HG02981 (cell line): ENCODE measurements around the gene TBC1D8.
A peak's percentile ranks its signal among the peaks of the same experiment; 100 is the strongest.

ENCODE experiments used
- ATAC-seq: cut with Tn5 transposase; IDR thresholded peaks from one replicate; pipeline ENCODE4 v1.9.1; 2021; ENCODE audit warnings: mild to moderate bottlenecking, moderate library complexity; ENCODE audit not compliant: unreplicated experiment

TBC1D8 gene

DNA sequence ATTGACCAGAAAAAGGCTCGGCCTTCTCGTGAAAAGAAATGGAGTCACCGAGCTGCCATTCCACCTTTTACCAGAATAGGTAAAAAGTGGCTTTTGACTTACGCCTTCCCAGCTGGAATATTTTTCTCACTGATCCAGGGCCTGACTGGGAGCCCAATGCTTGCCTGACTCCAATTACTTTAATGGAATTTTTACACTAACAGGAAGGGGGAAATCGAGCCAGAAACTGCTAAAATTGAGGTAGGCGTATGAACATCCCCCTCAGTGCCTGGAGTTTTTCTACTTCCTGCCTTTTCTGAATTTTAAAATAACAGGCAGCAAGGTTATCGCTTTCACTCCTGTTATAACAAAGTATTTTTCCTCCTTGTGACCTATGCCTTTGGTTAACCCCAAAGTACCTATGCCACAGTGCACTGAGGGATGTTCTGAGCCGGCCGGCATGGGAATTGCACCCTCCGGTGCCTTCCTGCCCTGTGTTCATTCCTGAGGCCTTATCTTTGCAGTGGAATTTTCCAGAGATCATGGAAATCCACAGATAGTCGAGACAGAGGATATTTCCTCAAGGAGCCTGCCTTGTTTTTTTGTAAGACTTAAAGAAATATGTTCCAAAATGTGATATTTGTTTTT, 167.4 kb downstream of the TBC1D8 start:
- ATAC-seq: no peak

DNA sequence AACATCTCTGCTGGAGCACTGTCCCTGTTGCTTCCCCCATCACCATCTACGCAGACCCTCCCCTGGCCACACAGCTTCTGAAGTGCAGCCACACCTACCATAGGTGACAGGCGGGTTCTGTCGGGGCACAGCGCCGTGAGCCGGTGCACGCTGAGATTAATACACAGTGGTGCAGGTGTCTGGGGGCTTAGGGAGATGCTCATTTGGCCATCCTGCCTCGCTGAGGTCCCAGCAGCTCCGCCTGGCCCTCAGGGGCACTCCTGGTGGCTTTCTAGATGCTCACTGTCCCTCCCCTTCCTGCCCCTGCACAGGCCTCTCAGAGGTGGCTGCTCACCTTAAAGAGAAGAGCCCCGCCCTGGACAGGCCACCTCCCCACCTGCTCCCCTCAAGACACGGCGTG, 168.0 kb downstream of the TBC1D8 start:
- ATAC-seq: no peak

DNA sequence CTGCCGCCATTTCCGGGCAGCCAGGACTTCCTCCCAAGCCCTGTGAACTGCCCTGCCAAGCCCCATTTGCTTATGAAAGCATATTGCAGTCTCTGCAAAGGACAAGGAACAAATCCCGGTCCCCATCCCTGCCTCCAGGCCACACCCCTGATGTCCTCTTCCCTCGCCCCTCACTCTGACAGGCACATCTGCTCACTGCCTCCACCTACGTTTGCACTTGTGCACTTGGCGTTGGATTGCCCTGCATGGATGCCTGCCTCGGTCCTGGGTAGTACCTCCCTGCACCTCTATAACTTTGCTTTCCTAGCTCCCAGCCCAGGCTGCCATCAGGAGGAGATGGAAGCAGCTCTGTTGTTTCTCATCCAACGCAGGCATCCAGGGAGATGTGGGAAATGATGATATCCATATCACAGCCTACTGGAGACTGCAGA, 168.7 kb downstream of the TBC1D8 start:
- ATAC-seq: no peak

DNA sequence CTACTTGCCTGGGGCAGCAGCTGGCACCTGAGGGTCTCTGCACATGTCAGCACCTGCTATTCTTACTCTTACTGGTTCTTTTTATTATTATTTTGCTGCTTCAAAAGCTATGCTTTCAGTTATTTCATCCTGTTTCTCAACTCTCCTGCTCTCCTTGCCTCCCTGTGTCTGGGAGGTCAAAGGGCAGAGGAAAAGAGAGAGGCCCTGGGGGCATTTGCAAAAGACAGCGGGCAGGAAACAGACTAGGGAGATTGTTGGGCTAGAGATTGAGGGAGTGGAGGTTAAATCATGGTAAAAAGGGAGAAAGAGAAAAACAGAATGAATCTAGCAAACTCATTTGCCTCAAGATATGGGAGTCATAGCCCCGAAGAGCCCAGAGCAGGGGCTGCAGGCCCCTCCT, 170.2 kb downstream of the TBC1D8 start:
- ATAC-seq: no peak

DNA sequence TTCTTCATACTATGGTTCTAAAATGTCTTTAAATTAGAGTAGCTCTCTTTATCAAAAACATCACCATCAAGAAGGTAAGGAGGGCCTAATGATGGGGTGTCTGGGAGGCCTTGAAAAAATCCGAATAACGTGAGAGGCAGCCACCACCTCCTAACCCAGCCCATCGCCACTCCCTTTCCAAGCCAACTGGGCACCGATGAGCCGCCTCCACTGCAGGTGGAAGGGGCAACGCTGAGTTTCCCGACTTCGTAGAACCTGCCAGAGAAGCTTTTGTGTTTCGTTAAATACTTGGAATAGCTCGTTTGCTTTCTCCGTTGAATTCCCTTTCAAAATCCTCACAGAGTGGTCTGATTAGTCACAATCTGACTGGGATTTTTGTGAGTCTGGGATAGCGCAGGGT, 171.1 kb downstream of the TBC1D8 start:
- ATAC-seq: no peak

DNA sequence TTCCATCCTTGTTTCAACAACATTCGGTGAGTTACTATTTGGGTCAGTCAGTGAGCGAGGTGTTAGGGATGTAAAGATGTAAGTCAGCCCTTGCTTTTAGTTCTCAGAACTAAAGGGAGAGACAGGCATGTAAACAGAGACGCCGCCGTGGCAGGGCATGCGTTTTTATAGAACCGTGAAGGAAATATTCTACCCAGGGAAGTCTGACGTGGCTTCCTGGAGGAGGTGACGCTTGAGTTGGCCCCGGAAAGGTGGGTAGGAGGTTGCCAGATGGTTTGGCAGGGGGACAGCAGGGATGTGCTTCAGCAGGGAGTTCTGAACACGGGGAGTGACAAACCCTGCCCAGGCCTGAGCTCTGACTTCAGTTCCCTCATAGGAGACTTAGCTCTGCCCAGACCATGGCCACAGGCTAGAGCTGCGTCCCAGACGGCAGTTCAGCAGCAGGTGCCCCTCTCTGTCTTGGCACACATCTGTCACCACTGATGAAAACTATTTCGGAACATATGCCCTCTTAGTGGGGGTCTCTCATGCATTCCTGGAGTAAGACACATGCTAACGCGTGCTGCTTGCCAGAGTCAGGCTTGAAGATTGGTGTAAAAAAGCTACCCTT, 172.5 kb downstream of the TBC1D8 start:
- ATAC-seq: no peak

DNA sequence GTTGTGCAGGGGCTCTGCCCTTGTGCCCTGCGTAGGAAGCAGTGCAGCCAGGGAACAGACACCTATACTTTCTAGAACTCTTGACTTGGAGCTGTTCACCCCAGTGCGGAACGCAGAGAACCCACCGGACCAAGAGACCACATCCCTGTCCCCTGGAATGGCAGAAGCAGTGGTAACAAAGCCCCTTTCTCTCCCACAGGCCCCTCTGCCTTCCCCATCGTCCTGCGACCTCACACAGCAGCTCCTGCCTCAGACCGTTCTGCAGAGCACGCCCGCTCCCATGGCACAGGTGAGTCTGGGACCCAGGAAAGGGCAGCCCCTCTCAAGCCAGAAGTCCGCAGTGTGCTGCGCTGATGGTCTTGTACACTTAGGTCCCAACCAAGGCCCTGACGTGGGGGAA, 173.7 kb downstream of the TBC1D8 start:
- ATAC-seq: no peak

DNA sequence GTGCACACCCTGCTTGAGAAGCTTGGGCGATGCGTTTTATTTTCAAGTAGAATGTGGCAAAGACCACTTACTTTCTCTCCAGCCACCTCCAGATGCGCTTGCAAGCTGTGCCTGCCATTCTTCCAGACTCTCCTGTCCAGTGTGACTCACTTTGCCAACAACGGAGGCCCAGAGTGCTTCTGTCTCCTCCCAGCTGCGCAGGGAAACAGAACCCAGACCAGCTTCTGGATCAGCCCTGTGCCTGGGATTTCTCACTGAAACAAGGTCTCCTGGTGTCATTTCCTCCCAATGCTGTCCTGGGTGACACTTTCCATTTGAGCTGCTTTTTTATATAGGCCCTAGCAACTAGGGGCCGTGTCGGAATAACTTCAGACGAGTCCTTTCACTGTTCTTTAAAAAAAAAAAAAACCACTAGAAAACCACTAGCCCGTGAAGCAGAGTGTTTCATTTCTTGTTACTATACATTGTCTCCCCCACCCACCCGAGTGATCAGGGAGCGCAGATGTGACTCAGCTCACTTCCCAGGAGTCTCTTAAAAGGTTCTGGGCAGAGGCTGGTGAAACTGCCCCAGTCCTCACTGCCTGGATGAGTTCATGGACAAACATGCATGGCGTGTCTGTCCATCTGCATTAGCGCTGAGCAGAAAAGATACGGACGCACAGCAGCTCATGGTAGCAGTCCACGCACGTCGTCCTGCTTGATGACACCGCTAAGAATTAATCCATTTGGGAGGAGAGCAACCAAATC, 174.4 kb downstream of the TBC1D8 start:
- ATAC-seq: peak; percentile 61

DNA sequence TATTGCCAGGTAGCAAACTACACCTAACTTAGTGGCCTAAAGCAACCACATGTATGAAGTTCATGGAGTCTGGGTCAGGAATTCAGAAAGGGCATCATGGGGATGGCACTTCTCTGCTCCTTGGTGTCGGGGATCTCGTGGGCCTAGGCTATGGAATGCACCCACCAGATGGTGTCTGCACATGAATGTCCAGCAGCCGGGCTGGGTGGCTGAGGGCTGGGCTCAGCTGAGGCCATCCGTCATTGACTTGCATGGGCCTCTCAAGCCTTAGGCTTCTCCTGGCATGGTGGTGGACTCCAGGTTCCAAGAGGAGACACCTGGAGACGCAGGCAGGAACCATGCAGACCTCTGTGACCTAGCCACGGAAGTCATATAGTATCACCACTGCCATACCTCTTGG, 175.1 kb downstream of the TBC1D8 start:
- no peak for ATAC-seq

DNA sequence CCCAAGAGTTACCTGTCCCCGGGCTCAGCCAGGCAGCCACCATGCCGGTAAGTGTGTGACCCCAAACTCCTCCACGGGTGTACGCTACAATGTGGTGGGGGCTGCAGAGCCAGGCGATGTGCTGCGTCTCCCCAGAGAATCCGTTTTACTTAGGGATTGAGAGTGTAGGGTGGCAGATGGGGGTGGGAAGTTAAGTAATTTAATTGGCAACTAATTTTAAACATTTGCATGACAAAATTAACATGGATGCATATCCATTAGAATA, 175.7 kb downstream of the TBC1D8 start:
- no peak for ATAC-seq

DNA sequence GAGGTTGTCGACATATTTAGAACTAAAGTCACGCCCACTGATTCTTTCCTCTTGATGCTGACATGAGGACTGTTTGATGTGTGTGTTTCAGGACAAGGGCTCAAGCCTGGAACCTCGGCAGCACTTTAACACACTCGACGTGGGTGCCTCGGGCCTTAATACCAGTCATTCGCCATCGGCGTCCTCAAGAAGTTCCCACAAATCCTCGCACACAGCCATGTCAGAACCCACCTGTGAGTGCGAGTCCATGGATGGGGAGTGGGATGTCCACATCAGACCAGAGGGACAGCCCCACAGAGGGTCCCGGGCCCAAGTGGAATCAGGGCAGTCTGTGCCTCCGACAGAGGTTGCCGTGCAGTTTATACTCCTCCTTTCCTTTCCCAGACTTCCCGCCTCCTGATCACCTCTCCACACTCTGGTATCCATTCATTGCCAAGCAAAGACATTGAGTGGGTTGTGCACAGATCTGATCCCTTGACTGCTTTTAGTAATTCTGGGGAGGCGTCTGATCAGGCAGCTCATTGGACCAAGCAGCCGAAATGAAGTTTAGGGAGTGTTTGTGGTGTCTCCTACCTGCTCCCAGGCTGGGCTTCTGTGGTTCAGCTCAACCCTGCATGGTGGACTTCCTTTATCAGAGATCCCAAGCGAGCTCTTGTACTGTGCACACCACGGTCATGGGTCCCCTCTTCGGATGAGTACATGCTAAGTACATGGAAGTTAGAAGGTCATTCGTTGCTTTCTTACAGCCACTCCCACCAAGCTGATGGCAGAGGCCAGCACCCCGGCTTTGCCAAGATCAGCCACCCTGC, 176.3 kb downstream of the TBC1D8 start:
- no peak for ATAC-seq

DNA sequence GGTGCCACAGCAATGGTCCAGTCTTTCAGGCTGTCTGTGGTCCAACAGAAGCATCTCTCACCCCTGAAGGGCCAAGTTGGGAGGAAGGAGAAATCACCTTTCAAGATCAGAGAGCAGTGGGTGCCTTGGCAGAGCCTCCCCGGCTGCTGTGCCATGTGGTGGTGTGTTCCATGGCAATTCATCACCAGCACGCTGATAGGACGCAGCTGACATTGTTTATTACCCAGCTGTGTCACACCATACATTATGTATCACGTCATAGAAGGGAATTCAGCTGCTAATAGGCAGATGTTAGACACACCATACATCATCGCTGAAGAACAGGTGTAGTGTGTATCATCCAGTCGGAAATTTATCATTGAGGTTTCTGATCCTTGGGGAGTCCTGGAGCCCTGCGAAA, 178.7 kb downstream of the TBC1D8 start:
- no peak for ATAC-seq

DNA sequence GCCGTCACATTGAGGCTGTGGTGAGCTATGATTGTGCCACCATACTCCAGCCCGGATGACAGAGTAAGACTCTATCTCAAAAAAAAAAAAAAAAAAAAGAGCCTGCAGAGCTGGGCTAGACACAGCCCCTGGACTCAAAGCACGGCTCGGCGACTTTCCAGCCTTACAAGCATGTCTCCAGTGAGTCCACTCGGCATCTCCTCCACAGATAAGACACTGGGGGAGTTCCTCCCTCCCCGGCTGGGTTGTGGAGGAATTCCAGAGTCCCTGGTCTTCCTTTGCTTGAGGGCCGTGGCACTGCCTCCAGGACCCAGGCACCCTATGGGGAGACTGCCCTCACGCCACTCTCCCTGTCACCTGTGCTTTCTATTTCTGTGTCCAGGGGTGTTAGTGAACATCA, 180.0 kb downstream of the TBC1D8 start:
- no peak for ATAC-seq

DNA sequence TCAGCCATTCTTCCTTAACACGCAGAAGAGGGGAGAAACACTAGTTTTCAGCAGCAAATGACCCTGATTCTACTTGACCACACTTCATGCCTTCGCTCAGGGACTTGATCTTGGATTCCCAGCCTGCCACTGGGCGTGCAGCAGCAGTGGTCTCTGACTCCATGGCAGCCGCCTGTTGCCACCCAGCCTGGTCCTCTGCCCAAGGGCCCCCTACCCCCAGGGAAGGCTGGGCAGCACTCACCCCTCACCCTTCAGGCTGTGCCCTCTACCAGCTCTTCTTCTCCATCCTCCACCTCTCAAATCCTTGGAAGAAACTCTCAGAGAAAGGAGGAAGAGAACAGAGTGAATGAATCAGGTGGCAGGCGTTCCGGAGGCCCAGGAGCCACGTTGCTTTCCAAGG, 181.2 kb downstream of the TBC1D8 start:
- ATAC-seq: no peak

DNA sequence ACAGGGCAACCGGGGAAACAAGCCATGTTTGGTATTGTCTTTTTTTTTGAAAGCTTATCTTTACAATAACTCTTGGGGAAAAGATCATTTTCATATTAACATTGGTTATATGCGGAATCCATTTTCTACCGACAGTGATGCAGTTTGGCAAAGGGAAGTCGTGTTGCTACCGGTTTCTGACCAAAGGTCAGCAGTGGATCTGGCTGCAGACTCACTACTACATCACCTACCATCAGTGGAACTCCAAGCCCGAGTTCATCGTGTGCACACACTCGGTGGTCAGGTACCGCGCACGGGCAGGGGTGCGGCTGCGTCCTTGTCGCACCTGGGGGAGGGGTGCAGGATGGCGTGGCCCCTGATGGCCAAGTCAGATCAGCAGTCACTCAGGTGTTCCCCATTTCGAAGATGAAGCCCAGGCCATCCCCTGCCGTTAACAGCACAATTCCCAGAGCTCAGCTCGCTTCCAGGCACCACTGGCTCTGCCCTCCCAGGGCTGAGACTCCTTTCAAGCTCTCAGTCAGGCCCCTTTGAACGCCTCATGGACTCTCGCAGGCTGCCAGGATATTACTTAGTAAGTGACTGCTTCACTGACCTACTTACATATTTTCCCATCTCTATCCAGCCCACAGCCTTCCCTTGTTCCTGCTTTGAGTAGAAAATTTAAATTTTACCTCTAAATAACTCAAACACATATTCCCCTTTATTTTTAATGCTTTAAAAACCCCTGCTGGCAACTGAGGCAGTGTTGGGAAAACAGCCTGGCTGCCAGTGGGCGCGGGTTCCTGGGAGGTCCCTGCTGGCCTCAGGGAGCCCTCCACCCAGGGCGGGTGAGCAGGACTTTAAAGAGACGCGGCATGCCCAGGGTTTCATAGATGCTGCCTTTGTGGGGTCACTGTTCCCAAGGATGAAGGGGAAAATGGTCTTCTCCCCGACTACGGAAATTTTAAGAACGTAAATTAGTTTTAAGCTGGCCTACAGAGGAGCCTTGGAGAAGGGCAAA, 182.7 kb downstream of the TBC1D8 start:
- no peak for ATAC-seq

DNA sequence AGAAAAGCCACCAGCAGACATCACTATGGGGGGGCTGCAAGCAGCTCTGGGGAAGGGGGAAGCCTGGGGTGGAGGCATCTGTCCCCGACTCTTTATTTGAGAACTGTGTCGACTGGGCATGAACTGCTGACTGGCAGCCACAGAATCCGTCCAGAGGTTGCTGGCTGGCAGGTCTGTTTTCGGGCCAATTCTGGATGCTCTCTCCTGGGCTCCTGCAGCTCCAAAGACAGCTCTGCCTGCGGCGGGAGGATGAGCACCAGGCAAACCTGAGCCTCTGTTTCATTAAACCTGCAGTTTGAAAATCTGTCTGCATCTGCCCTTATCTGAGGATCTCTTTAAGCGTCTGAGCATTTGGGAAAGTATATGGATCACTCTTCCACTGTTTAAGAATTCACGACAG, 183.5 kb downstream of the TBC1D8 start:
- no peak for ATAC-seq

DNA sequence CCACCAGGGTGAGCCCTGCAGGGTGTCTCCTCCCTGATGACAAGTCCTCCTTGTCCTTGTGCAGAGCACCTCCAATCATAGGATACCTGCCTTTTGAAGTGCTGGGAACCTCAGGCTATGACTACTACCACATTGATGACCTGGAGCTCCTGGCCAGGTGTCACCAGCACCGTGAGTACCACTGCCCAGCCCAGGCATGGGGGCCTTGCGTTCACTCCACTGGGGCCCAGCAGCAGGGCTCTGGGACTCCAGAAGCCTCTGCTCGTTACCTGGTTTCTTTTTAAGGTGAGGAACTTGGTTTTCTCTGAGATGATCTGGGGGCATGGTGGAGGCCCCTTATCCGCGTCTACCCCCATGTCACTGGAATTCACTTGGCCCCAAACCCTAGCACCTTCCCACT, 185.6 kb downstream of the TBC1D8 start:
- no peak for ATAC-seq

DNA sequence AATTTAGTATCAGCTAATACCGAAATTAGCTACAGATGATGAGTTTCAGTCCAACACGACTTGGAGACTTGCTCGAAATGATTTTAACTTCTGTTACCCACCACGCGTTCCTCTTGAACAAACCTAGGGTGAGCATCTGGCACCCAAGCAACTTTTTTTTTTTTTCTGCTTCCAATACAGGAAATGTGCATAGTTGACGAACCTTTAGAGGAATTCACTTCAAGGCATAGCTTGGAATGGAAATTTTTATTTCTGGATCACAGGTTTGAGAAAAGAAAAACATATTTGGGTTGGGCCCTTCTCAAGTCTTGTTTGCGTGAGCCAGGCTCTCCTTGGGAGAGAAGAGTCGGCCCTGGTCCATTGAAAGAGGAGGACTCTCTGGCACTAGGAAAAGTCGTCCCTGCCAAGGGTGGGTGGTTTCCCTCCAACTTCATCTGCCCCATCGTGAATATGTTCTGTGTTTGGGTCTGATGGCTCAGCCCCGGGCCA, 186.5 kb downstream of the TBC1D8 start:
- ATAC-seq: no peak

DNA sequence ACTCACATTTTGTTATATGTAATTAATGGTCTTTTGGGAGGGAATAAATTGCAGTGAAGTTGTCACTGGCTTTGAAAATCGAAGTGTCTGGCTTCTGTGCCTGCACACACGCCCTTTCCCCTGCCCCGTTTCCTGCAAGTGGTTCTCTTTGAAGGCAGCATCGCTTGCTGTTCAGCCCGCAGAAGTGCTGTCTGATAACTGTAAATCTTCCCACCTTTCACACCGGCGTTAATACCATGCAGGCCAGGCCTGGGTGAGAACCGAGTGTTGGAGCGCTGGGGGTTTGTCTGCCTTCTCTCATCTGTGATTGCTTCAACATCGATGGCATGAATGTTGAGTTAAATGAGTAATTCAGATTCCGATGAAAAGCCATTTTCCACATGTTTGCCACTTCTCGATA, 187.0 kb downstream of the TBC1D8 start:
- ATAC-seq: no peak

DNA sequence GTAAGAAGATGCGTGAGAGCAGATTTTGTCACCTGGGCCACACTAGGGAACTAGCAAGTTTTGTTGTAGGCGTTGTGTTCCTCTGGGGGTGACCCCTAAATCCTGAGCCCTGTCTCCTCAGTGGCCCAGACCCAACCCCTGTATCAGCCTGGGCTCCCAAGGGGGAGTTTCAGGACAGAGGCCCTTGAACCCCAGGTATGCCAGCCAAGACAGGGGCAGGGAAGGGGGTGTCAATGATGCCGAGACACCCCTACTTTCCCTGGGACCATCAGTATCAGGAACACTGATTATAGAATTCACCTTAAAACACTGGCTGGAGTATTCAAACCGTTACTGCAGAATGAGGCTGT, 188.2 kb downstream of the TBC1D8 start:
- no peak for ATAC-seq
